HL-60 (cell line): ENCODE data around the gene GRM8.

Source experiments
- DNase-seq, 2 experiments: peaks; one replicate each; pipeline ENCODE4 v3.0.0-alpha.2; 2010 to 2020; ENCODE audit warnings: low read depth in 1 of 2, low spot score in 1 of 2
- H3K27ac ChIP-seq: fragments of 250-450 bp; sonication (Bioruptor Pico); replicated peaks from 2 replicates; pipeline ENCODE4 v1.5.1; 2020; ENCODE audit warnings: mild to moderate bottlenecking, moderate library complexity
- H3K27me3 ChIP-seq: fragments of 250-450 bp; sonication (Bioruptor Pico); 2 replicates; pipeline ENCODE4 v1.5.1; 2021; ENCODE audit warnings: mild to moderate bottlenecking, moderate library complexity; ENCODE audit not compliant: insufficient read depth, poor library complexity, severe bottlenecking
- H3K4me3 ChIP-seq: replicated peaks from 2 replicates; pipeline ENCODE4 v1.5.1; 2011; ENCODE audit warnings: mild to moderate bottlenecking, control low read depth, low read length; ENCODE audit not compliant: insufficient read depth
- CTCF ChIP-seq: IDR thresholded peaks from one replicate; pipeline ENCODE4 v1.5.1; 2011; ENCODE audit warnings: low read length, control low read depth, inconsistent platforms; ENCODE audit not compliant: insufficient read depth
- GABPA ChIP-seq: IDR thresholded peaks from 2 replicates; pipeline ENCODE4 v1.6.1; 2012; ENCODE audit warnings: low read depth
- POLR2AphosphoS5 ChIP-seq: IDR thresholded peaks from 2 replicates; pipeline ENCODE4 v1.6.1; 2012; ENCODE audit warnings: low read depth
- REST ChIP-seq: IDR thresholded peaks from 2 replicates; pipeline ENCODE4 v1.6.1; 2012; ENCODE audit warnings: low read depth; ENCODE audit not compliant: insufficient replicate concordance
- SPI1 ChIP-seq: IDR thresholded peaks from 2 replicates; pipeline ENCODE4 v1.6.1; 2012; ENCODE audit warnings: low read depth, mild to moderate bottlenecking, borderline replicate concordance

Gene GRM8

GRCh38 chr7:126657137-126657536 lies 595.6 kb downstream of the GRM8 start:
- no peak overlapping the region for H3K27ac ChIP-seq
- TF ChIP-seq SPI1 (no peak), CTCF (no peak)
- no peaks in the 10 kb centered on the region for H3K27me3 ChIP-seq
- DNase-seq, result no peak
- no peak overlapping the region for H3K4me3 ChIP-seq

- no peak overlapping the region for H3K27ac ChIP-seq
- no peak overlapping the region for H3K4me3 ChIP-seq
- DNase-seq, result no peak
- no peaks in the 10 kb centered on the region for H3K27me3 ChIP-seq
- no peak for TF ChIP-seq REST
- no peak for TF ChIP-seq GABPA
- no peak for TF ChIP-seq SPI1
- TF ChIP-seq POLR2AphosphoS5, result no peak
- no peak for TF ChIP-seq CTCF
Observed at GRCh38 chr7:126656165-126656564, 596.6 kb downstream of the GRM8 start.

- Histone ChIP-seq H3K27me3 (no peaks in the 10 kb centered on the region), H3K27ac (no peak overlapping the region), H3K4me3 (no peak overlapping the region)
- TF ChIP-seq REST (no peak), GABPA (no peak), POLR2AphosphoS5 (no peak), SPI1 (no peak), CTCF (no peak)
- DNase-seq, result no peak
Observed at GRCh38 chr7:126637538-126637937, 615.2 kb downstream of the GRM8 start.

- Histone ChIP-seq H3K4me3 (no peak overlapping the region), H3K27me3 (no peaks in the 10 kb centered on the region), H3K27ac (no peak overlapping the region)
- DNase-seq, result no peak
- no peak for TF ChIP-seq CTCF
- TF ChIP-seq REST, result no peak
- no peak for TF ChIP-seq GABPA
- no peak for TF ChIP-seq SPI1
- no peak for TF ChIP-seq POLR2AphosphoS5
Observed at GRCh38 chr7:126635545-126635944, 617.2 kb downstream of the GRM8 start.
